GM12874 (cell line): ENCODE data around the gene ZBTB9.

Experiments used
- CTCF ChIP-seq: IDR thresholded peaks from 2 replicates; pipeline ENCODE4 v1.5.1; 2011; ENCODE audit warnings: low read depth, mild to moderate bottlenecking, control low read depth, low read length, moderate library complexity; ENCODE audit not compliant: insufficient read depth

ZBTB9 gene

GRCh38 chr6:33459226-33459625, 4.8 kb downstream of the ZBTB9 start:
- no peak for TF ChIP-seq CTCF

- no peak for TF ChIP-seq CTCF
Observed at GRCh38 chr6:33466075-33466735, 11.8 kb downstream of the ZBTB9 start.

GRCh38 chr6:33467091-33467490, 12.7 kb downstream of the ZBTB9 start:
- TF ChIP-seq CTCF, result no peak

- no peak for TF ChIP-seq CTCF
Observed at GRCh38 chr6:33469661-33470060, 15.3 kb downstream of the ZBTB9 start.

GRCh38 chr6:33477864-33478263, 23.5 kb downstream of the ZBTB9 start:
- TF ChIP-seq CTCF, result no peak

GRCh38 chr6:33481192-33481591, 26.8 kb downstream of the ZBTB9 start:
- no peak for TF ChIP-seq CTCF

GRCh38 chr6:33483678-33484077, 29.3 kb downstream of the ZBTB9 start:
- no peak for TF ChIP-seq CTCF
